HepG2 (cell line): Measurements from ENCODE around the gene BBC3. TPM values are rescaled to one million over a fixed set of nuclear protein-coding genes. Genes with fewer than 3 reads are reported as not detected.

ENCODE experiments used
- HNRNPL ChIP-seq: fragments of 200-400 bp; formaldehyde crosslinking; IDR thresholded peaks from 2 replicates; pipeline ENCODE4 v1.6.1; 2017; ENCODE audit warnings: mild to moderate bottlenecking, low read depth, low read length
- IKZF1 ChIP-seq: fragments of 450-650 bp; IDR thresholded peaks from 2 replicates; pipeline ENCODE4 v1.7.1; 2016
- TARDBP ChIP-seq: sonication (generic); formaldehyde crosslinking; IDR thresholded peaks from 2 replicates; pipeline ENCODE4 v1.8.0; 2022; ENCODE audit warnings: mild to moderate bottlenecking, missing genetic modification reagents
- ZC3H13 ChIP-seq: sonication (generic); formaldehyde crosslinking; IDR thresholded peaks from 2 replicates; pipeline ENCODE4 v1.8.1; 2023; ENCODE audit warnings: mild to moderate bottlenecking, missing genetic modification reagents, moderate library complexity
- polyA plus RNA-seq, 8 experiments: library from polyadenylated mRNA; depleted of rRNA in 3 of 8; stranded (reverse) in 7 of 8; unstranded in 1 of 8; fragments of >200 nt; fragmentation: Illumina TruSeq in 4 of 8; extraction: Trizol in 4 of 8; gene quantifications; 2 replicates each; pipeline versions ENCODE4 v1.2.1 to v1.2.3, GENCODE V29; 2011 to 2016; ENCODE audit warnings: low read depth in 4 of 8, missing spikeins in 1 of 8, mixed read lengths in 1 of 8; ENCODE audit not compliant: insufficient read depth in 1 of 8
- total RNA-seq, 5 experiments: library from RNA; depleted of rRNA; stranded (reverse); fragments of >200 nt; fragmentation: Illumina TruSeq; extraction: Trizol; gene quantifications; 2 replicates each; pipeline ENCODE4 v1.2.3, GENCODE V29; 2016; ENCODE audit warnings: low read depth in 1 of 5
- TF ChIP-seq, protein P1 (sequence below): sonication (generic); formaldehyde crosslinking; IDR thresholded peaks from 2 replicates; pipeline ENCODE4 v1.8.1; 2022; ENCODE audit warnings: low read depth, mild to moderate bottlenecking, missing genetic modification reagents
- TF ChIP-seq, protein P2 (sequence below): sonication (generic); formaldehyde crosslinking; IDR thresholded peaks from 2 replicates; pipeline ENCODE4 v1.9.0; 2021; ENCODE audit warnings: mild to moderate bottlenecking, missing genetic modification reagents

BBC3 gene
- total and polyA plus RNA-seq, 2 of the 13 experiments (the other 11 are each of a cell fraction or from before 2014, with no cell fraction given), result 6.1 to 8.8 TPM

DNA sequence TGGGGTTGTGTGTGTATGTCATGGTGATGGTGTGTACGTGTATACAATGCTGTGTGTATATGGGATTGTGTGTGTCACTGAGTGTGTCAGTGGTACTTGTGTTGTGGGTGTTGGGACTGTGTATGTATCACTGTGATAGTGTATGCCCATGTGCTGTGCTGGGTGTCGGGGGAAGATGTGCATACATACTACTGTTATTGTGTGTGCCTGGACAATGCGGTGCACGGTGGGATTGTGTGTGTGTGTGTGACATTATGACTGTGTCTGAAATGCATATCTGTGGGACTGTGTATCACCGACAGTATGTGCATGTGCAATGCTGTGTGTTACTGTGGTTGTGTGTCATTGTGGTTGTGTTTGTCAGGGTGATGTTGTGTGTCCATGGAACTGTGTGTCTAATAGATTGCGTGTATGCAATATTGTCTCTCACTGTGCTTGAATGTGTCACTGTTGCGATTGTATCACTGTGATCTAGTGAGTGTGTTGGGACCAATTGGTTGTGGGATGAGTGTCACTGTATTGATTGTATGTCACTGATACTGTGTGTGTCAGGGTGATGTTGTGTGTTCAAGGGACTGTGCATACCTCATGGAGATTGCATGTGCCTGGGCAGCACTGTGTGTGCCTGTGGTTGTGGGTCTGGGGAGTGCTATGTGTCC lies 11.0 kb upstream of the BBC3 start (continued):
- TF ChIP-seq, protein P1, sequence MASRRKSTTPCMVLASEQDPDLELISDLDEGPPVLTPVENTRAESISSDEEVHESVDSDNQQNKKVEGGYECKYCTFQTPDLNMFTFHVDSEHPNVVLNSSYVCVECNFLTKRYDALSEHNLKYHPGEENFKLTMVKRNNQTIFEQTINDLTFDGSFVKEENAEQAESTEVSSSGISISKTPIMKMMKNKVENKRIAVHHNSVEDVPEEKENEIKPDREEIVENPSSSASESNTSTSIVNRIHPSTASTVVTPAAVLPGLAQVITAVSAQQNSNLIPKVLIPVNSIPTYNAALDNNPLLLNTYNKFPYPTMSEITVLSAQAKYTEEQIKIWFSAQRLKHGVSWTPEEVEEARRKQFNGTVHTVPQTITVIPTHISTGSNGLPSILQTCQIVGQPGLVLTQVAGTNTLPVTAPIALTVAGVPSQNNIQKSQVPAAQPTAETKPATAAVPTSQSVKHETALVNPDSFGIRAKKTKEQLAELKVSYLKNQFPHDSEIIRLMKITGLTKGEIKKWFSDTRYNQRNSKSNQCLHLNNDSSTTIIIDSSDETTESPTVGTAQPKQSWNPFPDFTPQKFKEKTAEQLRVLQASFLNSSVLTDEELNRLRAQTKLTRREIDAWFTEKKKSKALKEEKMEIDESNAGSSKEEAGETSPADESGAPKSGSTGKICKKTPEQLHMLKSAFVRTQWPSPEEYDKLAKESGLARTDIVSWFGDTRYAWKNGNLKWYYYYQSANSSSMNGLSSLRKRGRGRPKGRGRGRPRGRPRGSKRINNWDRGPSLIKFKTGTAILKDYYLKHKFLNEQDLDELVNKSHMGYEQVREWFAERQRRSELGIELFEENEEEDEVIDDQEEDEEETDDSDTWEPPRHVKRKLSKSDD (CRISPR knock-in tag), result 0 out of 2 replicates have a peak, but pooled peaks have one; percentile 6
- no peak for TF ChIP-seq HNRNPL
- 0 out of 2 replicates have a peak, but pooled peaks have one; percentile 16 for TF ChIP-seq ZC3H13 (CRISPR knock-in tag)
- no peak for TF ChIP-seq IKZF1
- TF ChIP-seq TARDBP (CRISPR knock-in tag), result no peak
- TF ChIP-seq, protein P2, sequence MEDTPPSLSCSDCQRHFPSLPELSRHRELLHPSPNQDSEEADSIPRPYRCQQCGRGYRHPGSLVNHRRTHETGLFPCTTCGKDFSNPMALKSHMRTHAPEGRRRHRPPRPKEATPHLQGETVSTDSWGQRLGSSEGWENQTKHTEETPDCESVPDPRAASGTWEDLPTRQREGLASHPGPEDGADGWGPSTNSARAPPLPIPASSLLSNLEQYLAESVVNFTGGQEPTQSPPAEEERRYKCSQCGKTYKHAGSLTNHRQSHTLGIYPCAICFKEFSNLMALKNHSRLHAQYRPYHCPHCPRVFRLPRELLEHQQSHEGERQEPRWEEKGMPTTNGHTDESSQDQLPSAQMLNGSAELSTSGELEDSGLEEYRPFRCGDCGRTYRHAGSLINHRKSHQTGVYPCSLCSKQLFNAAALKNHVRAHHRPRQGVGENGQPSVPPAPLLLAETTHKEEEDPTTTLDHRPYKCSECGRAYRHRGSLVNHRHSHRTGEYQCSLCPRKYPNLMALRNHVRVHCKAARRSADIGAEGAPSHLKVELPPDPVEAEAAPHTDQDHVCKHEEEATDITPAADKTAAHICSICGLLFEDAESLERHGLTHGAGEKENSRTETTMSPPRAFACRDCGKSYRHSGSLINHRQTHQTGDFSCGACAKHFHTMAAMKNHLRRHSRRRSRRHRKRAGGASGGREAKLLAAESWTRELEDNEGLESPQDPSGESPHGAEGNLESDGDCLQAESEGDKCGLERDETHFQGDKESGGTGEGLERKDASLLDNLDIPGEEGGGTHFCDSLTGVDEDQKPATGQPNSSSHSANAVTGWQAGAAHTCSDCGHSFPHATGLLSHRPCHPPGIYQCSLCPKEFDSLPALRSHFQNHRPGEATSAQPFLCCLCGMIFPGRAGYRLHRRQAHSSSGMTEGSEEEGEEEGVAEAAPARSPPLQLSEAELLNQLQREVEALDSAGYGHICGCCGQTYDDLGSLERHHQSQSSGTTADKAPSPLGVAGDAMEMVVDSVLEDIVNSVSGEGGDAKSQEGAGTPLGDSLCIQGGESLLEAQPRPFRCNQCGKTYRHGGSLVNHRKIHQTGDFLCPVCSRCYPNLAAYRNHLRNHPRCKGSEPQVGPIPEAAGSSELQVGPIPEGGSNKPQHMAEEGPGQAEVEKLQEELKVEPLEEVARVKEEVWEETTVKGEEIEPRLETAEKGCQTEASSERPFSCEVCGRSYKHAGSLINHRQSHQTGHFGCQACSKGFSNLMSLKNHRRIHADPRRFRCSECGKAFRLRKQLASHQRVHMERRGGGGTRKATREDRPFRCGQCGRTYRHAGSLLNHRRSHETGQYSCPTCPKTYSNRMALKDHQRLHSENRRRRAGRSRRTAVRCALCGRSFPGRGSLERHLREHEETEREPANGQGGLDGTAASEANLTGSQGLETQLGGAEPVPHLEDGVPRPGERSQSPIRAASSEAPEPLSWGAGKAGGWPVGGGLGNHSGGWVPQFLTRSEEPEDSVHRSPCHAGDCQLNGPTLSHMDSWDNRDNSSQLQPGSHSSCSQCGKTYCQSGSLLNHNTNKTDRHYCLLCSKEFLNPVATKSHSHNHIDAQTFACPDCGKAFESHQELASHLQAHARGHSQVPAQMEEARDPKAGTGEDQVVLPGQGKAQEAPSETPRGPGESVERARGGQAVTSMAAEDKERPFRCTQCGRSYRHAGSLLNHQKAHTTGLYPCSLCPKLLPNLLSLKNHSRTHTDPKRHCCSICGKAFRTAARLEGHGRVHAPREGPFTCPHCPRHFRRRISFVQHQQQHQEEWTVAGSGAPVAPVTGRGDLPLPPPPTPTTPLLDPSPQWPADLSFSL (CRISPR knock-in tag), result peak; percentile 94
